B cell (primary cell): ENCODE data around the gene M1AP. TPM values are rescaled to one million over a fixed set of nuclear protein-coding genes. Genes with fewer than 3 reads are reported as not detected.

Source experiments
- ATAC-seq: fragments of 200-7000 bp; cut with Tn5 transposase; one replicate; pipeline ENCODE4 v1.10.0; 2021; ENCODE audit warnings: low read depth, mild to moderate bottlenecking, moderate number of reproducible peaks, moderate library complexity
- CTCF ChIA-PET: fragments of 350-600 bp; sonication (Branson Sonifier 250); formaldehyde crosslinking; loops from one replicate; lab custom pipeline; 2021; ENCODE audit warnings: antibody characterized with exemption, inconsistent platforms; lab: Charles Lee
- POLR2A ChIA-PET: fragments of 350-600 bp; sonication (Branson Sonifier 250); formaldehyde crosslinking; loops from one replicate; lab custom pipeline; 2021; ENCODE audit warnings: antibody characterized with exemption; lab: Charles Lee
- DNase-seq: peaks from one replicate; pipeline ENCODE4 v3.0.0; 2013
- H2AFZ ChIP-seq: 2 replicates; pipeline ENCODE4 v1.6.1; 2012; ENCODE audit warnings: mild to moderate bottlenecking, low read depth, low read length; ENCODE audit not compliant: insufficient read depth, poor library complexity, severe bottlenecking
- H3K27ac ChIP-seq, 2 donors: 1 replicate in 1 of 2; 2 replicates in 1 of 2; pipeline ENCODE4 v1.5.1; 2012 to 2013; ENCODE audit warnings: low read length in 2 of 2, mild to moderate bottlenecking in 2 of 2, moderate library complexity in 1 of 2
- H3K27me3 ChIP-seq, 4 experiments: fragments of 200-600 bp in 1 of 4; sonication (generic) in 1 of 4; replicated peaks in 1 of 4; 1 replicate in 2 of 4; 2 replicates in 2 of 4; pipeline versions ENCODE4 v1.6.1 to v1.7.0; 2013 to 2016; ENCODE audit warnings: low read length in 3 of 4, mild to moderate bottlenecking in 2 of 4, mixed read lengths in 1 of 4, moderate library complexity in 1 of 4; ENCODE audit not compliant: insufficient read depth in 4 of 4, control insufficient read depth in 3 of 4; ENCODE audit errors: control extremely low read depth in 1 of 4
- H3K36me3 ChIP-seq, 2 experiments: replicated peaks in 1 of 2; 1 replicate in 1 of 2; 2 replicates in 1 of 2; pipeline versions ENCODE4 v1.6.1 to v1.7.1; 2013; ENCODE audit warnings: low read length in 1 of 2; ENCODE audit not compliant: insufficient read depth in 2 of 2, control insufficient read depth in 1 of 2; ENCODE audit errors: control extremely low read depth in 1 of 2, extremely low read depth in 1 of 2
- H3K4me1 ChIP-seq, 2 donors: fragments of 200-600 bp in 1 of 2; sonication (generic) in 1 of 2; 1 replicate in 1 of 2; 2 replicates in 1 of 2; pipeline versions ENCODE4 v1.5.1 to v1.6.1; 2013 to 2017; ENCODE audit warnings: low read length in 2 of 2; ENCODE audit not compliant: control insufficient read depth in 2 of 2, insufficient read depth in 2 of 2
- H3K4me2 ChIP-seq: replicated peaks from 2 replicates; pipeline ENCODE3; 2012; ENCODE audit warnings: mild to moderate bottlenecking, low read depth, low read length; ENCODE audit not compliant: poor library complexity, severe bottlenecking
- H3K4me3 ChIP-seq, 5 experiments: fragments of 200-600 bp in 1 of 5; sonication (generic) in 1 of 5; 1 replicate in 3 of 5; 2 replicates in 2 of 5; pipeline versions ENCODE4 v1.5.1 to v1.7.0; 2011 to 2016; ENCODE audit warnings: low read length in 4 of 5, mild to moderate bottlenecking in 4 of 5, low read depth in 2 of 5, control low read depth in 1 of 5, moderate library complexity in 1 of 5; ENCODE audit not compliant: insufficient read depth in 1 of 5; ENCODE audit errors: control extremely low read depth in 1 of 5, extremely low read depth in 1 of 5
- H3K79me2 ChIP-seq: fragments of 200-600 bp; sonication (generic); one replicate; pipeline ENCODE4 v1.6.0; 2016; ENCODE audit warnings: low read length; ENCODE audit not compliant: control insufficient read depth, insufficient read depth
- H3K9ac ChIP-seq: fragments of 200-600 bp; sonication (generic); 2 replicates; pipeline ENCODE4 v1.6.1; 2017; ENCODE audit warnings: mild to moderate bottlenecking, low read length, moderate library complexity
- H3K9me3 ChIP-seq, 3 donors: one replicate each; pipeline versions ENCODE4 v1.6.1 to v1.7.1; 2013; ENCODE audit warnings: low read length in 2 of 3; ENCODE audit not compliant: control insufficient read depth in 2 of 3, insufficient read depth in 1 of 3; ENCODE audit errors: control extremely low read depth in 1 of 3
- H4K20me1 ChIP-seq: 2 replicates; pipeline ENCODE4 v1.6.0; 2012; ENCODE audit warnings: mild to moderate bottlenecking, low read length; ENCODE audit not compliant: insufficient read depth, control insufficient read depth, poor library complexity, severe bottlenecking
- H3K27ac Mint-ChIP-seq: one replicate; pipeline ENCODE4 v1.8.0; 2021; ENCODE audit warnings: mixed read lengths
- H3K27me3 Mint-ChIP-seq: one replicate; pipeline ENCODE4 v1.8.0; 2021; ENCODE audit warnings: mixed read lengths
- H3K4me1 Mint-ChIP-seq: one replicate; pipeline ENCODE4 v1.8.0; 2021; ENCODE audit warnings: mixed read lengths
- H3K4me3 Mint-ChIP-seq: one replicate; pipeline ENCODE4 v1.8.0; 2021; ENCODE audit warnings: mixed read lengths
- H3K9me3 Mint-ChIP-seq: one replicate; pipeline ENCODE4 v1.8.0; 2022; ENCODE audit warnings: mixed read lengths; ENCODE audit not compliant: insufficient read depth
- CTCF ChIP-seq: fragments of 200-600 bp; IDR thresholded peaks from one replicate; pipeline ENCODE4 v1.8.0; 2022; ENCODE audit warnings: antibody characterized with exemption, mild to moderate bottlenecking
- EZH2 ChIP-seq: IDR thresholded peaks from 2 replicates; pipeline ENCODE4 v1.6.1; 2012; ENCODE audit warnings: borderline replicate concordance, low read depth, mild to moderate bottlenecking, moderate library complexity, low read length; ENCODE audit not compliant: insufficient read depth, poor library complexity, severe bottlenecking
- WGBS: methylation state at CpG from one replicate; pipeline ENCODE4 v1.1.5; 2013; ENCODE audit warnings: missing lambda C conversion rate; ENCODE audit not compliant: insufficient coverage; 5-methylcytosine and 5-hydroxymethylcytosine counted together
- intact Hi-C: fragments of 100-400 bp; cut with micrococcal nuclease; formaldehyde crosslinking; loops from one replicate; pipeline ENCODE4 v1.10.0; 2022
- polyA plus RNA-seq: library from polyadenylated mRNA; depleted of rRNA; stranded (reverse); fragments of >200 nt; gene quantifications from 2 replicates; pipeline ENCODE4 v1.2.3, GENCODE V29; 2012
- total RNA-seq, 2 donors: library from RNA; stranded (reverse); fragments of 120-200 nt in 1 of 2; gene quantifications; 1 replicate in 1 of 2; 2 replicates in 1 of 2; pipeline versions ENCODE4 v1.2.3 to v1.2.4, GENCODE V29; 2013 to 2022

Gene M1AP
- total and polyA plus RNA-seq, 2 donors (not counting 1 experiment from before 2014, with no cell fraction given), result 0.15 TPM; not detected in 1

DNA sequence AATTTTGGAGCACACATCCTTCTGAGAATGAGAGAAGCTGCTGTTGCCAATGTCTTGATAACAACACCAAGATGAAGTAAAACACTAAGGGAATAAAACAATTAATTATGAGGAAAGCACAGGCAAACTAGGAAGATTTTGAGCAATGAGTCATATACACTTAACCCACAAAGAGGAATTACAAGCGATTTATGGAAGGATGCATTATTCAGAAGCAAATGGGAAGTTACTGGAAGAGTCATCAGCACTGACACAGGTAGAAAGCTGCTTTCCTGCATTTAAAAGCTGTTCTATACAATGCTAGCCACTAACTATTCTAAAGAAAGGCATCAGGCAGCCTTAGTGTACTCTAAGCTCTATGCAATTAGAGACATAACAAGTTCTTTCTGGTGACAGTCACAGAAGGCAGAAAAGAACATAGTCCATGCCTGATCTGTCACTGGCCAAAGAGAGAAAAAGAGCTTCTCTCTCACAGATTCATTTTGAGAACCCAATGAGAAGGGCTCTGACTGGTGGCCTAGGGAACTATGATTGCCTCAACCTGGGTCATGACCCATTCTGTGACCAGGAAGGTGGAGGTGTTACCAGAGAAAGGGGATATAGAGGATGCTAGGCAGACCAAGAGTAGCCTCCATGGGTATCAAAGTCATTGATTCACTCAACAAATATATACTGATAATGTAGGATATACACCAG, 45.4 kb downstream of the M1AP start:
- H3K36me3 ChIP-seq, result no peaks in the 10 kb centered on the region
- H4K20me1 ChIP-seq, result no peaks in the 10 kb centered on the region
- no peak overlapping the region for H3K4me2 ChIP-seq
- no peak overlapping the region for H3K4me3 Mint-ChIP-seq
- H3K4me3 ChIP-seq, result no peak overlapping the region
- no peak for DNase-seq
- no peaks in the 10 kb centered on the region for H3K9me3 ChIP-seq
- H3K27me3 ChIP-seq, result peaks cover 0 to 19% (median 6%) of the 10 kb centered on the region in 4 experiments
- H3K27ac Mint-ChIP-seq, result no peak overlapping the region
- intact Hi-C loops, result no loop called here
- peaks cover 18% of the 10 kb centered on the region for H3K27me3 Mint-ChIP-seq
- ChIA-PET CTCF (interaction anchor here (2.8 kb wide), 1 partner anchor 13 kb away, joined by 12 read pairs; no protein-coding TSS in a partner anchor), POLR2A (no interaction called here)
- H3K9ac ChIP-seq, result no peak overlapping the region
- no peaks in the 10 kb centered on the region for H3K79me2 ChIP-seq
- H3K4me1 Mint-ChIP-seq, result peaks cover 5% of the 10 kb centered on the region
- no peak overlapping the region for H2AFZ ChIP-seq
- no peak for ATAC-seq
- no CpG with 5 or more reads among the region's 1 CpG for WGBS
- no peak overlapping the region for H3K27ac ChIP-seq
- H3K9me3 Mint-ChIP-seq, result no peaks in the 10 kb centered on the region
- TF ChIP-seq CTCF, result no peak
- TF ChIP-seq EZH2, result no peak
- peaks cover 3 to 5% of the 10 kb centered on the region in 2 donors for H3K4me1 ChIP-seq

DNA sequence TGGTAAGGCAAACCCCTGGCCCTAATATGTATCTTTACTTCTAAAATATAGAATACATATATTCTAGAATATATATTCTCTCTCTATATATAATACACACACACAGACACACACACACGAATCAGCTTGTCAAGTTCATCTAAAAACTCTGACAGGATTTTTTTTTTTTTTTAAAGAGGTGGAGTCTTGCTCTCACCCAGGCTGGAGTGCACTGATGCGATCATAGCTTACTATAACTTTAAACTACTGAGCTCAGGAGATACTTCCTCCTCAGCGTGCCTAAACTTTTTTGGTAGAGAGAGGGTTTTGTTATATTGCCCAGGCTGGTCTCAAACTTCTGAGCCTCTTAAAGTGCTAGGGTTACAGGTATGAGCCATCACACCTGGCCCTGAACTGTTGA, 48.5 kb downstream of the M1AP start:
- Histone ChIP-seq H3K9me3 (no peaks in the 10 kb centered on the region), H3K4me3 (no peak overlapping the region), H2AFZ (no peak overlapping the region), H3K27me3 (peaks cover 0 to 19% (median 6%) of the 10 kb centered on the region in 4 experiments), H3K4me2 (no peak overlapping the region), H3K36me3 (no peaks in the 10 kb centered on the region), H3K9ac (no peak overlapping the region), H3K27ac (no peak overlapping the region), H4K20me1 (no peaks in the 10 kb centered on the region), H3K79me2 (no peaks in the 10 kb centered on the region), H3K4me1 (peaks cover 3 to 5% of the 10 kb centered on the region in 2 donors)
- WGBS, result no CpG with 5 or more reads among the region's 3 CpGs
- DNase-seq, result peak; percentile 42
- Mint-ChIP-seq H3K4me3 (no peak overlapping the region), H3K27me3 (peaks cover 18% of the 10 kb centered on the region), H3K27ac (no peak overlapping the region), H3K4me1 (peaks cover 5% of the 10 kb centered on the region), H3K9me3 (no peaks in the 10 kb centered on the region)
- peak; percentile 57 for ATAC-seq
- no peak for TF ChIP-seq CTCF
- CTCF ChIA-PET, result interaction anchor here (0.5 to 3.5 kb wide), 4 partner anchors 11 to 114 kb away, joined by 3 to 14 read pairs (median 3); no protein-coding TSS in a partner anchor
- POLR2A ChIA-PET, result no interaction called here
- intact Hi-C loops, result no loop called here
